ENCODE data around the gene NIN. TPM values are rescaled to one million over a fixed set of nuclear protein-coding genes. Genes with fewer than 3 reads are reported as not detected.

NIN gene
- total and polyA plus RNA-seq, 11 donors, result 11.7 to 48.3 (median 25.0) TPM

- ATAC-seq, result no peak
- H3K27me3 ChIP-seq, result no peaks in the 10 kb centered on the region
- intact Hi-C loops (cut with DNase I), result no loop called here
These were observed 25.6 kb downstream of the NIN start for GRCh38 chr14:50805396-50805795.

DNA sequence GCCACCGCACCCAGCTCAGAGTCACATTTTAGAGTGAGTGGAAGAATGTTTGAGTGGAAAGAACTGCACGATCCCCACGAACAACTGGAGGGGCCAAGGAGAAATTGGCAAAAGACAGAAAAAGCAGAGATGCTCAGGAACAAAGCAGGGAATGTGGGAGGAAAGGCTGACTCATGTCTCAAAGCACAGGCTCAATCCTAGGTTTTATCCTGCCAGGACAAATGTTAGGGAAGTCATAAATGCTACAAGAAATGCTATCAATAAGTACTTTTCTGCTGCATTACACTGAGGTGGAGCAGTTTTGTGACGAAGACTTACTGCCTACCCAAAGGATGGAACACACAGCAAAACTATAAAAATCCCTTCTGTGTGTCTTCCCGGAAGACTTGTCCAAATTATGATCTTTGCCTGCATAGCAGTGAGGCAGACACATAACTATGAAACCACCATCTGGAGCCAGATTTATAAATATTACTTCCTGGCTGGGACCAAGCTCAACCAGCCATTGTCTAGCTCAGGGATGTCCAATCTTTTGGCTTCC lies 26.7 kb downstream of the NIN start:
- TF ChIP-seq, protein P1, sequence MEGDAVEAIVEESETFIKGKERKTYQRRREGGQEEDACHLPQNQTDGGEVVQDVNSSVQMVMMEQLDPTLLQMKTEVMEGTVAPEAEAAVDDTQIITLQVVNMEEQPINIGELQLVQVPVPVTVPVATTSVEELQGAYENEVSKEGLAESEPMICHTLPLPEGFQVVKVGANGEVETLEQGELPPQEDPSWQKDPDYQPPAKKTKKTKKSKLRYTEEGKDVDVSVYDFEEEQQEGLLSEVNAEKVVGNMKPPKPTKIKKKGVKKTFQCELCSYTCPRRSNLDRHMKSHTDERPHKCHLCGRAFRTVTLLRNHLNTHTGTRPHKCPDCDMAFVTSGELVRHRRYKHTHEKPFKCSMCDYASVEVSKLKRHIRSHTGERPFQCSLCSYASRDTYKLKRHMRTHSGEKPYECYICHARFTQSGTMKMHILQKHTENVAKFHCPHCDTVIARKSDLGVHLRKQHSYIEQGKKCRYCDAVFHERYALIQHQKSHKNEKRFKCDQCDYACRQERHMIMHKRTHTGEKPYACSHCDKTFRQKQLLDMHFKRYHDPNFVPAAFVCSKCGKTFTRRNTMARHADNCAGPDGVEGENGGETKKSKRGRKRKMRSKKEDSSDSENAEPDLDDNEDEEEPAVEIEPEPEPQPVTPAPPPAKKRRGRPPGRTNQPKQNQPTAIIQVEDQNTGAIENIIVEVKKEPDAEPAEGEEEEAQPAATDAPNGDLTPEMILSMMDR (IDR thresholded peaks at IDR 0.05), result no peak
- no peak for TF ChIP-seq POLR2A (IDR thresholded peaks at IDR 0.05)
- ATAC-seq, result peak; percentile 69 to 90 (median 86)
- no peaks in the 10 kb centered on the region for H3K27me3 ChIP-seq
- DNase-seq, result no peak
- intact Hi-C loops (cut with DNase I), result no loop called here
- H3K36me3 ChIP-seq, result peaks cover 0 to 21% (median 11%) of the 10 kb centered on the region in 9 donors
- peak overlapping the region in 10 of 12 donors; percentile 20 to 69 (median 42) for H3K27ac ChIP-seq
- H3K4me1 ChIP-seq, result peaks cover 0 to 30% (median 15%) of the 10 kb centered on the region in 12 donors
- H3K4me3 ChIP-seq, result no peak overlapping the region
- WGBS, 4 donors, result 51 to 64% (median 56%) methylated on average over 5 of the region's 5 CpGs
- no peaks in the 10 kb centered on the region for H3K9me3 ChIP-seq

More at GRCh38 chr14:50805396-50805795, 25.6 kb downstream of the NIN start:
- WGBS, 4 donors, result 93 to 96% (median 94%) methylated on average over 3 of the region's 3 CpGs
- Histone ChIP-seq H3K9me3 (no peaks in the 10 kb centered on the region), H3K4me1 (peaks cover 0 to 30% (median 15%) of the 10 kb centered on the region in 12 donors), H3K4me3 (no peak overlapping the region), H3K36me3 (peaks cover 0 to 21% (median 10%) of the 10 kb centered on the region in 9 donors), H3K27ac (peak overlapping the region in 2 of 12 donors; percentile 44 to 57)
- TF ChIP-seq, protein P1 (IDR thresholded peaks at IDR 0.05), result no peak
- TF ChIP-seq POLR2A (IDR thresholded peaks at IDR 0.05), result no peak
- DNase-seq, result no peak

DNA sequence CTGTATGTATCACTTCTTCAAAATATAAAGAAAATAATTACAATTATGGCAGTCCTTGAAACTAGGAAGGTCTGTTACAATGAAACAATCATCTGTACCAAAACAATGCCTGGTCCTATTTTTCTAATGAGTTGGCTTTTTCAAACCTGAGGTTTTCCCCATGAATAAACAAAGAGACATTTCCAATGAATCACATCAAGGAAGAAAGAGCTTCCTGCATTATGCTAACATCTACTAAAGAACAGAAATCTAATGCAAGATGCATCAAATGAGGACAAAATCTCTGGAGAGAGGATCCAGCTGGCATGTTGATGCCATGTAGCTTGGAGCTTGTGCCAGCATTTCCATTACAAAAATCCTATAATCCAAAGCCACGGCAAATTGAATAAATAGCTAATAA lies 29.3 kb downstream of the NIN start:
- ATAC-seq (no peak), DNase-seq (no peak)
- Histone ChIP-seq H3K27ac (no peak overlapping the region), H3K4me1 (peaks cover 0 to 30% (median 15%) of the 10 kb centered on the region in 12 donors), H3K36me3 (peaks cover 0 to 24% (median 10%) of the 10 kb centered on the region in 9 donors), H3K27me3 (no peaks in the 10 kb centered on the region), H3K9me3 (no peaks in the 10 kb centered on the region), H3K4me3 (no peak overlapping the region)
- intact Hi-C loops (cut with DNase I), result no loop called here
- 81 to 97% (median 92%) methylated on average over 1 of the region's 1 CpG for WGBS, 4 donors
- TF ChIP-seq POLR2A (IDR thresholded peaks at IDR 0.05), result no peak
- TF ChIP-seq, protein P1 (IDR thresholded peaks at IDR 0.05), result no peak

GRCh38 chr14:50800032-50800431 lies 30.9 kb downstream of the NIN start:
- Histone ChIP-seq H3K4me3 (no peak overlapping the region), H3K4me1 (peaks cover 0 to 38% (median 15%) of the 10 kb centered on the region in 12 donors), H3K27me3 (no peaks in the 10 kb centered on the region), H3K27ac (no peak overlapping the region), H3K9me3 (no peaks in the 10 kb centered on the region), H3K36me3 (peaks cover 0 to 15% (median 0%) of the 10 kb centered on the region in 9 donors)
- TF ChIP-seq, protein P1 (IDR thresholded peaks at IDR 0.05), result no peak
- no peak for TF ChIP-seq POLR2A (IDR thresholded peaks at IDR 0.05)
- intact Hi-C loops (cut with DNase I), result no loop called here
- 87 to 97% (median 91%) methylated on average over 1 of the region's 1 CpG for WGBS, 4 donors
- ATAC-seq (no peak), DNase-seq (no peak)
